Type B pancreatic cell (in vitro differentiated cells): ENCODE results near the gene TLE1. TPM values are rescaled to one million over a fixed set of nuclear protein-coding genes. Genes with fewer than 3 reads are reported as not detected.

Experiments
- DNase-seq: peaks from one replicate; pipeline ENCODE4 v3.0.0; 2021; ENCODE audit warnings: mixed read lengths; ENCODE audit not compliant: unreplicated experiment; ENCODE audit errors: extremely low spot score
- H3K27ac Mint-ChIP-seq: 2 replicates; pipeline ENCODE4 v1.8.0; 2021; ENCODE audit warnings: mild to moderate bottlenecking, mixed read lengths
- H3K27me3 Mint-ChIP-seq: 2 replicates; pipeline ENCODE4 v1.8.0; 2021; ENCODE audit warnings: mixed read lengths
- H3K36me3 Mint-ChIP-seq: 2 replicates; pipeline ENCODE4 v1.8.0; 2021; ENCODE audit warnings: mixed read lengths
- H3K4me1 Mint-ChIP-seq: one replicate; pipeline ENCODE4 v1.8.0; 2021; ENCODE audit warnings: mixed read lengths; ENCODE audit not compliant: unreplicated experiment
- H3K4me3 Mint-ChIP-seq: 2 replicates; pipeline ENCODE4 v1.8.0; 2021; ENCODE audit warnings: mild to moderate bottlenecking, mixed read lengths
- H3K9me3 Mint-ChIP-seq: 2 replicates; pipeline ENCODE4 v1.8.0; 2021; ENCODE audit warnings: mixed read lengths
- CTCF ChIP-seq: fragments of 200-600 bp; sonication (generic); conservative IDR thresholded peaks from 2 replicates; pipeline ENCODE4 v1.5.0; 2021; ENCODE audit warnings: antibody characterized with exemption, mild to moderate bottlenecking
- total RNA-seq: library from RNA; stranded (reverse); gene quantifications from 2 replicates; pipeline ENCODE4 v1.2.1, GENCODE V29; 2021; ENCODE audit warnings: low replicate concordance

Gene TLE1
- total RNA-seq, 1 donor from 2014 or later = 99.6 TPM

- Mint-ChIP-seq H3K9me3 (no peaks in the 10 kb centered on the region), H3K4me1 (peaks cover 35% of the 10 kb centered on the region), H3K36me3 (peaks cover 72% of the 10 kb centered on the region), H3K27ac (peak overlapping the region; percentile 84), H3K27me3 (peaks cover 4% of the 10 kb centered on the region), H3K4me3 (peak overlapping the region; percentile 54)
- TF ChIP-seq CTCF = no peak
- no peak for DNase-seq
Observed at GRCh38 chr9:81588148-81588871, 101.0 kb downstream of the TLE1 start.

GRCh38 chr9:81586786-81587185 is 102.6 kb downstream of the TLE1 start:
- Mint-ChIP-seq H3K27ac (no peak overlapping the region), H3K4me3 (no peak overlapping the region), H3K4me1 (peaks cover 31% of the 10 kb centered on the region)

GRCh38 chr9:81585191-81585763 is 104.1 kb downstream of the TLE1 start:
- H3K4me1 Mint-ChIP-seq = peaks cover 32% of the 10 kb centered on the region
- H3K27me3 Mint-ChIP-seq = peaks cover 4% of the 10 kb centered on the region
- H3K9me3 Mint-ChIP-seq = no peaks in the 10 kb centered on the region
- peaks cover 71% of the 10 kb centered on the region for H3K36me3 Mint-ChIP-seq
- no peak overlapping the region for H3K4me3 Mint-ChIP-seq
- TF ChIP-seq CTCF = no peak
- no peak for DNase-seq
- no peak overlapping the region for H3K27ac Mint-ChIP-seq

More at GRCh38 chr9:81586786-81587185, 102.6 kb downstream of the TLE1 start:
- Mint-ChIP-seq H3K9me3 (no peaks in the 10 kb centered on the region), H3K27me3 (peaks cover 4% of the 10 kb centered on the region), H3K36me3 (peaks cover 72% of the 10 kb centered on the region)
- no peak for TF ChIP-seq CTCF
- DNase-seq = no peak

- no peak overlapping the region for H3K4me3 Mint-ChIP-seq
- H3K9me3 Mint-ChIP-seq = no peaks in the 10 kb centered on the region
- H3K27ac Mint-ChIP-seq = no peak overlapping the region
- no peak for DNase-seq
- peaks cover 63% of the 10 kb centered on the region for H3K36me3 Mint-ChIP-seq
- H3K4me1 Mint-ChIP-seq = peaks cover 24% of the 10 kb centered on the region
- TF ChIP-seq CTCF = no peak
- H3K27me3 Mint-ChIP-seq = no peaks in the 10 kb centered on the region
Observed at GRCh38 chr9:81584099-81584498, 105.2 kb downstream of the TLE1 start.

GRCh38 chr9:81581986-81582385 is 107.4 kb downstream of the TLE1 start:
- peaks cover 46% of the 10 kb centered on the region for H3K36me3 Mint-ChIP-seq
- DNase-seq = no peak
- no peak for TF ChIP-seq CTCF
- H3K27ac Mint-ChIP-seq = no peak overlapping the region
- H3K4me3 Mint-ChIP-seq = no peak overlapping the region
- peaks cover 4% of the 10 kb centered on the region for H3K4me1 Mint-ChIP-seq
- no peaks in the 10 kb centered on the region for H3K27me3 Mint-ChIP-seq
- H3K9me3 Mint-ChIP-seq = no peaks in the 10 kb centered on the region
